K562 (cell line): ENCODE measurements around the gene SARS2. TPM values are rescaled to one million over a fixed set of nuclear protein-coding genes. Genes with fewer than 3 reads are reported as not detected.

Experiments used
- ATAC-seq: fragments of 200-7000 bp; cut with Tn5 transposase; 3 replicates; pipeline ENCODE4 v1.9.1; 2020; ENCODE audit warnings: moderate library complexity
- BruUV-seq: library from RNA; stranded (reverse); fragments of 400-500 nt; replicated peaks from 2 replicates; lab custom pipeline; 2021; lab: Mats Ljungman, UMichigan
- CTCF ChIA-PET: fragments of 300-600 bp; formaldehyde crosslinking; extraction: SDS; loops from one replicate; lab custom pipeline; 2021; ENCODE audit warnings: low intra/inter-chr PET ratio; lab: Yijun Ruan, JAX
- POLR2A ChIA-PET: fragments of 300-600, 350-650 bp; sonication (Branson Sonifier 250); formaldehyde crosslinking; extraction: SDS; loops from one replicate; lab custom pipeline; 2021; ENCODE audit warnings: antibody characterized with exemption, inconsistent platforms; lab: Yijun Ruan, JAX
- DNase-seq, 4 experiments: peaks; one replicate each; pipeline versions ENCODE4 v3.0.0 to v3.0.0-alpha.2; 2011 to 2018; ENCODE audit warnings: low spot score in 3 of 4, mixed read lengths in 3 of 4; ENCODE audit errors: extremely low read depth in 1 of 4
- FAIRE-seq: peaks from 2 replicates; lab custom pipeline; 2011; peaks lifted over from hg19 to GRCh38; lab: Jason Lieb, UNC
- H2AFZ ChIP-seq: 2 replicates; pipeline ENCODE4 v1.6.0; 2011; ENCODE audit warnings: low read depth, low read length, control low read depth, inconsistent platforms
- H3K27ac ChIP-seq: fragments of 200-600 bp; 3 replicates; pipeline ENCODE4 v1.8.0; 2011; ENCODE audit warnings: low read depth, mild to moderate bottlenecking, control low read depth, inconsistent platforms, low read length, moderate library complexity, mixed read lengths; ENCODE audit errors: extremely low read depth
- H3K27me3 ChIP-seq, 2 experiments: fragments of 300-600 bp in 1 of 2; 2 replicates in 1 of 2; 3 replicates in 1 of 2; pipeline versions ENCODE4 v1.6.0 to v1.8.0; 2011; ENCODE audit warnings: inconsistent platforms in 2 of 2, low read length in 2 of 2, mild to moderate bottlenecking in 1 of 2, mixed read lengths in 1 of 2, moderate library complexity in 1 of 2; ENCODE audit not compliant: control insufficient read depth in 2 of 2, insufficient read depth in 2 of 2
- H3K36me3 ChIP-seq: fragments of 300-600 bp; 3 replicates; pipeline ENCODE4 v1.8.0; 2011; ENCODE audit warnings: mild to moderate bottlenecking, low read length, inconsistent platforms; ENCODE audit not compliant: control insufficient read depth, insufficient read depth
- H3K4me1 ChIP-seq, 2 experiments: fragments of 200-600 bp in 1 of 2; replicated peaks in 1 of 2; 2 replicates in 1 of 2; 3 replicates in 1 of 2; pipeline versions ENCODE4 v1.5.1 to v1.8.0; 2011; ENCODE audit warnings: inconsistent platforms in 2 of 2, low read length in 2 of 2, mild to moderate bottlenecking in 1 of 2, mixed read lengths in 1 of 2, moderate library complexity in 1 of 2; ENCODE audit not compliant: control insufficient read depth in 2 of 2, insufficient read depth in 2 of 2
- H3K4me2 ChIP-seq: 2 replicates; pipeline ENCODE4 v1.6.1; 2011; ENCODE audit warnings: low read length, control low read depth, inconsistent platforms, mixed read lengths; ENCODE audit not compliant: insufficient read depth
- H3K4me3 ChIP-seq: fragments of 200-600 bp; sonication (generic), shearing (Covaris generic); 2 replicates; pipeline ENCODE4 v1.5.1; 2016; ENCODE audit warnings: control low read depth, inconsistent platforms
- H3K79me2 ChIP-seq: fragments of 200-600 bp; 3 replicates; pipeline ENCODE4 v1.8.0; 2011; ENCODE audit warnings: low read length, inconsistent platforms; ENCODE audit not compliant: control insufficient read depth, insufficient read depth
- H3K9ac ChIP-seq, 2 experiments: 2 replicates each; pipeline versions ENCODE4 v1.6.0 to v1.6.1; 2011; ENCODE audit warnings: low read depth in 2 of 2, low read length in 2 of 2, control low read depth in 1 of 2, inconsistent platforms in 1 of 2, mild to moderate bottlenecking in 1 of 2, mixed read lengths in 1 of 2; ENCODE audit not compliant: insufficient read depth in 1 of 2
- H3K9me1 ChIP-seq: one replicate; pipeline ENCODE4 v1.6.0; 2011; ENCODE audit warnings: inconsistent platforms, mild to moderate bottlenecking, low read length, moderate library complexity; ENCODE audit not compliant: control insufficient read depth, insufficient read depth
- H3K9me3 ChIP-seq: replicated peaks from 2 replicates; pipeline ENCODE4 v1.5.1; 2011; ENCODE audit warnings: low read depth, low read length, inconsistent platforms; ENCODE audit not compliant: control insufficient read depth, insufficient read depth
- H4K20me1 ChIP-seq: replicated peaks from 2 replicates; pipeline ENCODE4 v1.6.1; 2011; ENCODE audit warnings: low read length, inconsistent platforms, mixed read lengths; ENCODE audit not compliant: control insufficient read depth, insufficient read depth
- BRD9 ChIP-seq: fragments of 450-650 bp; IDR thresholded peaks from 2 replicates; pipeline ENCODE4 v1.6.1; 2018; ENCODE audit warnings: low read depth; ENCODE audit not compliant: partially characterized antibody
- CHD4 ChIP-seq: fragments of 200-600 bp; sonication (generic); IDR thresholded peaks from 3 replicates; pipeline ENCODE4 v1.6.1; 2012; ENCODE audit warnings: low read depth, mild to moderate bottlenecking, mixed read lengths, low read length, inconsistent platforms; ENCODE audit not compliant: insufficient read depth, insufficient replicate concordance, poor library complexity, severe bottlenecking
- HES1 ChIP-seq: fragments of 450-650 bp; IDR thresholded peaks from 2 replicates; pipeline ENCODE4 v1.6.1; 2016; ENCODE audit warnings: low read depth, mild to moderate bottlenecking, moderate library complexity
- HMG20A ChIP-seq: fragments of 450-650 bp; formaldehyde crosslinking; conservative IDR thresholded peaks from 2 replicates; pipeline ENCODE4 v1.4.0; 2020; ENCODE audit warnings: mild to moderate bottlenecking, mixed read lengths
- KLF6 ChIP-seq: fragments of 250-450 bp; sonication (Bioruptor Pico); IDR thresholded peaks from 2 replicates; pipeline ENCODE4 v1.4.0; 2020; ENCODE audit warnings: mild to moderate bottlenecking, moderate library complexity, borderline replicate concordance
- MEIS2 ChIP-seq: fragments of 450-650 bp; IDR thresholded peaks from 2 replicates; pipeline ENCODE4 v1.6.1; 2014; ENCODE audit warnings: mild to moderate bottlenecking; ENCODE audit not compliant: partially characterized antibody
- SAP30 ChIP-seq: fragments of 200-600 bp; sonication (generic); IDR thresholded peaks from 2 replicates; pipeline ENCODE4 v1.6.1; 2012; ENCODE audit warnings: borderline replicate concordance, low read depth, mild to moderate bottlenecking, moderate library complexity, low read length, control low read depth, inconsistent platforms; ENCODE audit not compliant: insufficient read depth, poor library complexity, severe bottlenecking
- U2AF2 ChIP-seq: fragments of 200-400 bp; formaldehyde crosslinking; optimal IDR thresholded peaks from 2 replicates; pipeline ENCODE3; 2017; ENCODE audit warnings: low read depth, mild to moderate bottlenecking, low read length
- YY1 ChIP-seq, 3 experiments: IDR thresholded peaks; 2 replicates each; pipeline ENCODE4 v1.6.1; 2011; ENCODE audit warnings: low read length in 2 of 3, mild to moderate bottlenecking in 2 of 3, moderate library complexity in 2 of 3, borderline replicate concordance in 1 of 3, control low read depth in 1 of 3, low read depth in 1 of 3; ENCODE audit not compliant: insufficient read depth in 3 of 3, insufficient replicate concordance in 2 of 3, control insufficient read depth in 1 of 3, insufficient read length in 1 of 3; ENCODE audit errors: extremely low read depth in 1 of 3
- ZNF512 ChIP-seq: IDR thresholded peaks from 2 replicates; pipeline ENCODE4 v1.6.1; 2016; ENCODE audit warnings: missing genetic modification characterization, missing compliant biosample characterization
- WGBS: fragments of 100-300 bp; shearing (Covaris generic); methylation state at CpG from one replicate; pipeline ENCODE4 v1.1.6; 2016; ENCODE audit warnings: low coverage, mixed read lengths; ENCODE audit not compliant: insufficient coverage; ENCODE audit errors: missing lambda C conversion rate; 5-methylcytosine and 5-hydroxymethylcytosine counted together
- in situ Hi-C: fragments of 300-500 bp; cut with MboI; formaldehyde crosslinking; loops from 4 replicates; pipeline ENCODE4 v1.15.0; 2018; ENCODE audit warnings: inconsistent platforms, mixed read lengths
- intact Hi-C: fragments of 100-400 bp; cut with micrococcal nuclease; formaldehyde crosslinking; loops from 2 replicates; pipeline ENCODE4 v1.14.2; 2022
- polyA plus RNA-seq, 8 experiments: library from polyadenylated mRNA; depleted of rRNA in 4 of 8; stranded (reverse) in 5 of 8; unstranded in 3 of 8; fragments of >200 nt; fragmentation: Nextera tagmentation in 2 of 8; fragmentation: Illumina TruSeq in 1 of 8; extraction: Ambion mirVana in 2 of 8; extraction: Trizol in 1 of 8; gene quantifications; 2 replicates each; pipeline versions ENCODE4 v1.2.1 to v1.2.3, GENCODE V29; 2011 to 2014; ENCODE audit warnings: inconsistent platforms in 1 of 8, missing spikeins in 1 of 8
- total RNA-seq, 7 experiments: library from RNA; depleted of rRNA in 6 of 7; stranded (reverse); fragments of >200 nt in 6 of 7; fragmentation: Illumina TruSeq in 2 of 7; extraction: Trizol in 2 of 7; gene quantifications; 2 replicates each; pipeline versions ENCODE4 v1.2.1 to v1.2.3, GENCODE V29; 2011 to 2021; ENCODE audit warnings: low replicate concordance in 1 of 7
- TF ChIP-seq, protein P1 (sequence below), 2 experiments: fragments of 450-650 bp; IDR thresholded peaks; 2 replicates each; pipeline ENCODE4 v1.6.1; 2016

Gene SARS2
- total and polyA plus RNA-seq, 9 of the 15 experiments (the other 6 are each of a cell fraction or from before 2014, with no cell fraction given): 3.1 to 59.1 (median 31.7) TPM

DNA sequence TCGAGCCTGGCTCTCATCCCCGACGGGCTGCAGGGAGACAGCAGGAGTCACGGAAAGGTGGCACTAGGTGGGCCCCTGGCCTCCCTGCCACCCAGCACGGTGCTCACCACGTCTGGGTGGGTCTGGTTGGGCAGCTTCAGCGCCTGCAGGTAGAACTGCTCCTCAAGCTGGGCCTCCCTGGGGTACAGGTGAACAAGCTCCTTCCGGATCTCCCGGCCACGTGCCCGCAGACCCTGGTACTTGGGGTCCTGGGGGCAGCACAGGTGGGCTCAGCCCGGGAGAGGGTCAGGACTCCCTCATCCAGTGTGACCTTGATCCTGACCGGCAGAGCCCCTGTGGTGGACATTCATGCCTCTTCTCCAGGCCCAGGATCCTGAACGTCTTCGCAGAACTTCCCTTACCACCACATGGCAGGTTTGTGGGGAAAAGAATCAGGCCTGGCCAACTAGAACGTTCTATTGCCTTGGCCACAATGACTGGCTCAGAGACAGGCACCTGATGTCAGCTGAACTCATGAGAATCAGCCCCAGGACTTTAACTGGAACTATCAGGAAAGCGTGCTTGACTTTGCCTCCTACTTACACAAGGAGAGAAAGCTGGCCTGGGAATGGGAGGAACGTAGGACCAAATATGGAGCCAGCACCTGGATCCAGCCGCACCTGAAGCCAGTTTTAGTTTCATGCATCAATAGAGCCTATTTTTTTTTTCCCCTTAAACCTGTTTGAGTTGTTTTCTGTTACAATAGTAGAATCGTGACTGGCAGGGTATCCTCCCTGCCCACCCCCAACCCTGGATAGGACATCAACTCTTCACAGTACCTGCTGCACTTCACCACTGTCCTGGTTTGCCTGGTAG is 8.9 kb downstream of the SARS2 start:
- BruUV-seq: no TSS peak
- Histone ChIP-seq H3K4me2 (no peak overlapping the region), H3K27ac (no peak overlapping the region), H3K27me3 (no peaks in the 10 kb centered on the region), H4K20me1 (no peaks in the 10 kb centered on the region), H2AFZ (no peak overlapping the region), H3K4me3 (no peak overlapping the region), H3K36me3 (peaks cover 50% of the 10 kb centered on the region; the same call in 1 of the 3 replicates), H3K9me1 (no peaks in the 10 kb centered on the region), H3K79me2 (no peaks in the 10 kb centered on the region), H3K9ac (peak overlapping the region in 1 of 2 experiments; percentile 68; a peak in 2 of 4 replicates), H3K4me1 (peaks cover 0 to 31% of the 10 kb centered on the region in 2 experiments; a peak in 3 of 5 replicates), H3K9me3 (no peaks in the 10 kb centered on the region)
- ATAC-seq (no peak), FAIRE-seq (no peak), DNase-seq (peak in 1 of 4 experiments; percentile 8)
- POLR2A ChIA-PET: interaction anchor here (0.7 to 1.1 kb wide), 2 partner anchors 9 to 13 kb away, joined by 3 read pairs; partner anchors contain the start of genes MRPS12 and SARS2
- 96% methylated on average over 11 of the region's 20 CpGs for WGBS
- in situ Hi-C loops (loop anchor here (10.0 kb wide), 1 partner anchor 397 kb away; no protein-coding TSS in a partner anchor), intact Hi-C loops (no loop called here)
- CTCF ChIA-PET: interaction anchor here (0.5 kb wide), 1 partner anchor 29 kb away, joined by 3 read pairs; no protein-coding TSS in a partner anchor
- TF ChIP-seq BRD9 (no peak), HES1 (no peak), SAP30 (no peak), U2AF2 (no peak), CHD4 (no peak), ZNF512 (tag) (no peak), KLF6 (CRISPR knock-in tag) (no peak), HMG20A (CRISPR knock-in tag) (no peak), MEIS2 (no peak), YY1 (IDR thresholded peaks at IDR 0.05; ENCODE audit: borderline replicate concordance in 1 of 3, control insufficient read depth in 1 of 3, extremely low read depth in 1 of 3, insufficient read depth in 3 of 3, insufficient read length in 1 of 3, insufficient replicate concordance in 2 of 3, low read depth in 1 of 3, low read length in 2 of 3) (no peak)
- TF ChIP-seq, protein P1, sequence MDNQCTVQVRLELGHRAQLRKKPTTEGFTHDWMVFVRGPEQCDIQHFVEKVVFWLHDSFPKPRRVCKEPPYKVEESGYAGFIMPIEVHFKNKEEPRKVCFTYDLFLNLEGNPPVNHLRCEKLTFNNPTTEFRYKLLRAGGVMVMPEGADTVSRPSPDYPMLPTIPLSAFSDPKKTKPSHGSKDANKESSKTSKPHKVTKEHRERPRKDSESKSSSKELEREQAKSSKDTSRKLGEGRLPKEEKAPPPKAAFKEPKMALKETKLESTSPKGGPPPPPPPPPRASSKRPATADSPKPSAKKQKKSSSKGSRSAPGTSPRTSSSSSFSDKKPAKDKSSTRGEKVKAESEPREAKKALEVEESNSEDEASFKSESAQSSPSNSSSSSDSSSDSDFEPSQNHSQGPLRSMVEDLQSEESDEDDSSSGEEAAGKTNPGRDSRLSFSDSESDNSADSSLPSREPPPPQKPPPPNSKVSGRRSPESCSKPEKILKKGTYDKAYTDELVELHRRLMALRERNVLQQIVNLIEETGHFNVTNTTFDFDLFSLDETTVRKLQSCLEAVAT (IDR thresholded peaks at IDR 0.05): no peak
